ENCODE results near the gene MLLT6. TPM values are rescaled to one million over a fixed set of nuclear protein-coding genes. Genes with fewer than 3 reads are reported as not detected.

The MLLT6 gene
- total and polyA plus RNA-seq, 2 of the 13 experiments (the other 11 are each of a cell fraction or from before 2014, with no cell fraction given): 50.7 to 69.5 TPM

- TF ChIP-seq ZBTB43 (CRISPR knock-in tag; conservative IDR thresholded peaks at IDR 0.05): 0 out of 2 replicates have a peak, but pooled peaks have one; percentile 6
- TF ChIP-seq GFI1 (CRISPR knock-in tag; IDR thresholded peaks at IDR 0.05; ENCODE audit: borderline replicate concordance): no peak
- peak; percentile 7; the same call in 1 of the 2 replicates for TF ChIP-seq HMGXB3 (CRISPR knock-in tag; IDR thresholded peaks at IDR 0.05; ENCODE audit: borderline replicate concordance)
- TF ChIP-seq MYC (CRISPR knock-in tag; IDR thresholded peaks at IDR 0.05; ENCODE audit: borderline replicate concordance): peak; percentile 8; the same call in 1 of the 2 replicates
- no peak for TF ChIP-seq ZNF292 (CRISPR knock-in tag; IDR thresholded peaks at IDR 0.05; ENCODE audit: borderline replicate concordance, low read depth)
- peak; percentile 0; the same call in 1 of the 2 replicates for TF ChIP-seq RFXAP (CRISPR knock-in tag; IDR thresholded peaks at IDR 0.05; ENCODE audit: borderline replicate concordance)
- TF ChIP-seq ZNF256 (CRISPR knock-in tag; conservative IDR thresholded peaks at IDR 0.05): 0 out of 2 replicates have a peak, but pooled peaks have one; percentile 3
- TF ChIP-seq PAXIP1 (CRISPR knock-in tag; conservative IDR thresholded peaks at IDR 0.05): 0 out of 2 replicates have a peak, but pooled peaks have one; percentile 8
- peak; percentile 10; the same call in 1 of the 2 replicates for TF ChIP-seq ZFP90 (CRISPR knock-in tag; IDR thresholded peaks at IDR 0.05; ENCODE audit: borderline replicate concordance)
- 0 out of 2 replicates have a peak, but pooled peaks have one; percentile 76 for TF ChIP-seq SAFB2 (CRISPR knock-in tag; IDR thresholded peaks at IDR 0.05; ENCODE audit: borderline replicate concordance, low read depth)
- TF ChIP-seq ZNF264 (CRISPR knock-in tag; IDR thresholded peaks at IDR 0.05): 0 out of 2 replicates have a peak, but pooled peaks have one; percentile 6
Observed at GRCh38 chr17:38750044-38750311, 44.9 kb downstream of the MLLT6 start (continued).

All from HepG2 (cell line).